SK-MEL-5 (cell line): Measurements from ENCODE around the gene APOO. TPM values are rescaled to one million over a fixed set of nuclear protein-coding genes. Genes with fewer than 3 reads are reported as not detected.
A peak's percentile ranks its signal among the peaks of the same experiment; 100 is the strongest.

Experiments used
- DNase-seq: peaks from one replicate; pipeline ENCODE4 v3.0.0-alpha.2; 2016; ENCODE audit warnings: low read depth, low spot score
- in situ Hi-C: cut with HindIII; loops from 2 replicates; pipeline ENCODE4 v1.10.0; 2016; ENCODE audit warnings: low sequenced_read_pairs, high pct_unique_total_duplicates, low pct_unique_long_range_greater_than_20kb
- total RNA-seq: library from RNA; depleted of rRNA; stranded (reverse); fragments of >200 nt; shearing (Covaris generic); gene quantifications from 2 replicates; pipeline ENCODE4 v1.2.3, GENCODE V29; 2014; rRNA removed

Gene APOO
- total RNA-seq, 1 experiment from 2014 or later, result 38.6 TPM

DNA sequence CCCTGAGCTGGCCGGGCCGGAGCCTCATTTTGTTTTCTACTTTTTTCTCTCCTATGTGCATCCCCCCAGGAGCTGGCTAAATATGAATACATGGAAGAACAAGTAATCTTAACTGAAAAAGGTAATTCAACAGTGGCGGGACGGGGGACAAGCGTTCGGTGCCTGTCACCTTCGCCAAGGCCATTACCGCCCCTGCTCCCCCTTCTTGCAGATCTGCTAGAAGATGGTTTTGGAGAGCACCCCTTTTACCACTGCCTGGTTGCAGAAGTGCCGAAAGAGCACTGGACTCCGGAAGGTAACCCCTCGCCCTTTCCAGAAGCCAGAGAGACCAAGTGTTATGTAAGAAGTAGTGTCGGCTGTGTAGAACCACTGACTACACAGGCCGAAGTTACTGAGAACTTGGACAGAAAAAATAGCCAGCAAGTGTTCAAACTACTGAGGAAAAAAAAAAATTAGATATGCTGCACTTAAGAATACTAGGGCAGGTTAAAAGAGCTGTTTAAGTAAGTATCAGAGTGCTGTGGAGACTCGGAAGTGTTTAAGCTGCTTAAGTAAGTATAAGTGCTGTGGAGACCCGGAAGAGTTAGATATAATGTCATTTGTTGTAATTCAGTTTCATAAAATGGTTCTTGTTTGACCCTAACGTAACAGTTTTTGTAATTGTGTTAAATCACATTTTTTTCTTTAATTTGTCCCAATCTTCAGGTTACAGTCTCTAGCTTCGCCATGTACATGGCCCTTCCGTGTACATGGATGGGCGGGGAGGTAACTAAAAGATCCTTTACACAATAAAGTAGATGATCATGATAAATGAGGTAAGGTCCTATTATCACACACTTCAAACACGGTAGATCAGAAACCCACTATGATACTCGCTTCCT, 123.9 kb downstream of the APOO start:
- peak; percentile 18 for DNase-seq
- in situ Hi-C loops, result no loop called here

Other genes with a start within 250 kb of the APOO start
- 411 and 415 TPM in 2 replicates for gene PRDX4, start 240.4 kb downstream of the APOO start, total RNA-seq
- 43.4 and 48.3 TPM in 2 replicates for gene ACOT9, start 164.7 kb downstream of the APOO start, total RNA-seq
- gene SAT1, start 124.8 kb downstream of the APOO start, total RNA-seq, result 480 and 515 TPM in 2 replicates
- gene CXorf58, start 68 bp upstream of the APOO start, total RNA-seq, result 0.11 and 2.4 TPM in 2 replicates
- 11.9 and 12.4 TPM in 2 replicates for gene KLHL15, start 119.2 kb upstream of the APOO start, total RNA-seq
- gene EIF2S3, start 147.0 kb upstream of the APOO start, total RNA-seq, result 400 and 410 TPM in 2 replicates
- 21.8 and 24.8 TPM in 2 replicates for gene ZFX, start 241.8 kb upstream of the APOO start, total RNA-seq